NCI-H1436 treated with DMSO at 0.1 percent for 48 hours (cell line): ENCODE data around the gene ADGRG3.
"Not testable (repeated sequence)": the region's sequence is repeated elsewhere in the genome, so short reads cannot be mapped to it uniquely, and the experiment has no call there.

Experiments
- DNase-seq: peaks from one replicate; lab custom pipeline; 2025; lab: John Stamatoyannopoulos, UW

Gene ADGRG3

GRCh38 chr16:57697896-57698537, 29.9 kb downstream of the ADGRG3 start:
- no peak for DNase-seq

- no peak for DNase-seq
Observed at GRCh38 chr16:57698812-57699405, 30.8 kb downstream of the ADGRG3 start.

GRCh38 chr16:57699481-57699880, 31.4 kb downstream of the ADGRG3 start:
- no peak for DNase-seq

- no peak for DNase-seq
Observed at GRCh38 chr16:57699899-57700298, 31.8 kb downstream of the ADGRG3 start.

GRCh38 chr16:57700781-57701551, 32.9 kb downstream of the ADGRG3 start:
- no peak for DNase-seq

GRCh38 chr16:57701759-57702371, 33.8 kb downstream of the ADGRG3 start:
- no peak for DNase-seq

- DNase-seq = no peak
Observed at GRCh38 chr16:57703416-57704010, 35.4 kb downstream of the ADGRG3 start.

- DNase-seq = no peak
Observed at GRCh38 chr16:57704011-57704904, 36.2 kb downstream of the ADGRG3 start.

GRCh38 chr16:57704905-57705852, 37.1 kb downstream of the ADGRG3 start:
- no peak for DNase-seq

GRCh38 chr16:57706717-57707116, 38.6 kb downstream of the ADGRG3 start:
- DNase-seq = no peak

GRCh38 chr16:57707331-57707730, 39.2 kb downstream of the ADGRG3 start:
- DNase-seq = no peak

GRCh38 chr16:57708168-57708567, 40.1 kb downstream of the ADGRG3 start:
- DNase-seq = no peak

- no peak for DNase-seq
Observed at GRCh38 chr16:57709663-57710062, 41.6 kb downstream of the ADGRG3 start.

- DNase-seq = no peak
Observed at GRCh38 chr16:57711346-57711745, 43.2 kb downstream of the ADGRG3 start.

- no peak for DNase-seq
Observed at GRCh38 chr16:57711993-57712392, 43.9 kb downstream of the ADGRG3 start.

- DNase-seq = not testable (repeated sequence)
Observed at GRCh38 chr16:57712569-57712968, 44.5 kb downstream of the ADGRG3 start.

- DNase-seq = no peak
Observed at GRCh38 chr16:57713596-57713995, 45.5 kb downstream of the ADGRG3 start.

GRCh38 chr16:57714047-57714446, 45.9 kb downstream of the ADGRG3 start:
- no peak for DNase-seq

- no peak for DNase-seq
Observed at GRCh38 chr16:57720142-57720575, 52.1 kb downstream of the ADGRG3 start.
